ENCODE data around the gene EMC8.
"Not testable (repeated sequence)": the region's sequence is repeated elsewhere in the genome, so short reads cannot be mapped to it uniquely, and the experiment has no call there.

EMC8 gene

GRCh38 chr16:85799497-85800320 is at the start of gene EMC8, which contains the start of gene COX4I1:
EMC8 (minus strand) TSS chr16:85799544; CDS start chr16:85799295, 249 bp downstream.
COX4I1 (plus strand) TSS chr16:85799695; CDS start chr16:85801206, 1,511 bp downstream.
- DNase-seq: peak; percentile 90

- no peak for DNase-seq
Observed at GRCh38 chr16:85848986-85849385, 49.6 kb upstream of the EMC8 start.

- DNase-seq: no peak
Observed at GRCh38 chr16:85847681-85848601, 48.6 kb upstream of the EMC8 start.

- no peak for DNase-seq
Observed at GRCh38 chr16:85847036-85847435, 47.7 kb upstream of the EMC8 start.

GRCh38 chr16:85846461-85846860 is 47.1 kb upstream of the EMC8 start:
- no peak for DNase-seq

- no peak for DNase-seq
Observed at GRCh38 chr16:85845266-85845665, 45.9 kb upstream of the EMC8 start.

GRCh38 chr16:85844786-85845185 is 45.4 kb upstream of the EMC8 start:
- DNase-seq: no peak

GRCh38 chr16:85844169-85844481 is 44.8 kb upstream of the EMC8 start:
- no peak for DNase-seq

GRCh38 chr16:85843471-85844168 is 44.3 kb upstream of the EMC8 start:
- DNase-seq: no peak

- DNase-seq: no peak
Observed at GRCh38 chr16:85842848-85843247, 43.5 kb upstream of the EMC8 start.

GRCh38 chr16:85842435-85842834 is 43.1 kb upstream of the EMC8 start:
- no peak for DNase-seq

- DNase-seq: no peak
Observed at GRCh38 chr16:85840801-85841200, 41.5 kb upstream of the EMC8 start.

- no peak for DNase-seq
Observed at GRCh38 chr16:85840395-85840794, 41.1 kb upstream of the EMC8 start.

GRCh38 chr16:85839681-85840240 is 40.4 kb upstream of the EMC8 start:
- DNase-seq: no peak

- DNase-seq: no peak
Observed at GRCh38 chr16:85838876-85839585, 39.7 kb upstream of the EMC8 start.

GRCh38 chr16:85838381-85838780 is 39.0 kb upstream of the EMC8 start:
- no peak for DNase-seq

GRCh38 chr16:85837654-85838053 is 38.3 kb upstream of the EMC8 start:
- not testable (repeated sequence) for DNase-seq

- no peak for DNase-seq
Observed at GRCh38 chr16:85836706-85837582, 37.6 kb upstream of the EMC8 start.

- no peak for DNase-seq
Observed at GRCh38 chr16:85835956-85836705, 36.8 kb upstream of the EMC8 start.

GRCh38 chr16:85835227-85835751 is 35.9 kb upstream of the EMC8 start:
- DNase-seq: no peak

Data from fibroblast of upper back skin (primary cell).